ENCODE data around the gene CNIH4. TPM values are rescaled to one million over a fixed set of nuclear protein-coding genes. Genes with fewer than 3 reads are reported as not detected.
A peak's percentile ranks its signal among the peaks of the same experiment; 100 is the strongest.

The CNIH4 gene
- total RNA-seq, 1 donor from 2014 or later = 21.0 TPM

DNA sequence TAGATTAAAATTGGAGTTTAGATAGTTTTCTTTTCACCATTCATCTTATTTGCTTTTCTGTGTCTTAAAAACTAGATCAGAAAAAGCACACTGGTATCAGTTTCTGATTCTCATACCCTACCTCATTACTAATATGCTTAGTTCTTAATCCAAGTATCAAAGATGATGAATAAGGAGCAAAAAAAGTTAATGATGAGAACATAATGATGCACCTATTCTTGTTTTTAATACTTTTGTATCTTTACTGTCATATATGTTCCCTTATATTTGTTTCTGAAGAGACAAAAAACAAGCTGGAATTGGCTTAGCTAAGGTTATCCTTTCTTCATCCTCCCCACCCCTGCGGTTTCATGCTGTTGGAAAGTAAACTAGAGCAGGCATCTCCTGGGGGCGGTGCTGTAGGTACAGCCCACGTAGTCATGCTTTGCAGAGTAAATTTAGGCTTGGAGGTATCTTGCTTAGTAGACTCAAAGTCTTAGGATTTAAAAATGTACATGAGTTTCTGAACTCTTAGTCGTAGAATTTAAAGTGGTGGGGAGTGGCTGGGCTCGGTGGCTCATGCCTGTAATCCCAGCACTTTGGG, 16.4 kb downstream of the CNIH4 start:
- no peaks in the 10 kb centered on the region for H3K27me3 Mint-ChIP-seq
- no peak overlapping the region for H3K4me3 Mint-ChIP-seq
- peaks cover 88% of the 10 kb centered on the region for H3K36me3 Mint-ChIP-seq (ENCODE audit: low read depth)
- CTCF ChIA-PET = no interaction called here
- POLR2A ChIA-PET = no interaction called here
- no peaks in the 10 kb centered on the region for H3K4me1 Mint-ChIP-seq
- no peaks in the 10 kb centered on the region for H3K9me3 Mint-ChIP-seq
- ATAC-seq (ENCODE audit: low read depth) (no peak), DNase-seq (no peak)
- no peak overlapping the region for H3K27ac Mint-ChIP-seq
- TF ChIP-seq, protein P1, sequence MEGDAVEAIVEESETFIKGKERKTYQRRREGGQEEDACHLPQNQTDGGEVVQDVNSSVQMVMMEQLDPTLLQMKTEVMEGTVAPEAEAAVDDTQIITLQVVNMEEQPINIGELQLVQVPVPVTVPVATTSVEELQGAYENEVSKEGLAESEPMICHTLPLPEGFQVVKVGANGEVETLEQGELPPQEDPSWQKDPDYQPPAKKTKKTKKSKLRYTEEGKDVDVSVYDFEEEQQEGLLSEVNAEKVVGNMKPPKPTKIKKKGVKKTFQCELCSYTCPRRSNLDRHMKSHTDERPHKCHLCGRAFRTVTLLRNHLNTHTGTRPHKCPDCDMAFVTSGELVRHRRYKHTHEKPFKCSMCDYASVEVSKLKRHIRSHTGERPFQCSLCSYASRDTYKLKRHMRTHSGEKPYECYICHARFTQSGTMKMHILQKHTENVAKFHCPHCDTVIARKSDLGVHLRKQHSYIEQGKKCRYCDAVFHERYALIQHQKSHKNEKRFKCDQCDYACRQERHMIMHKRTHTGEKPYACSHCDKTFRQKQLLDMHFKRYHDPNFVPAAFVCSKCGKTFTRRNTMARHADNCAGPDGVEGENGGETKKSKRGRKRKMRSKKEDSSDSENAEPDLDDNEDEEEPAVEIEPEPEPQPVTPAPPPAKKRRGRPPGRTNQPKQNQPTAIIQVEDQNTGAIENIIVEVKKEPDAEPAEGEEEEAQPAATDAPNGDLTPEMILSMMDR (IDR thresholded peaks at IDR 0.05) = no peak
- intact Hi-C loops (cut with micrococcal nuclease) = no loop called here

DNA sequence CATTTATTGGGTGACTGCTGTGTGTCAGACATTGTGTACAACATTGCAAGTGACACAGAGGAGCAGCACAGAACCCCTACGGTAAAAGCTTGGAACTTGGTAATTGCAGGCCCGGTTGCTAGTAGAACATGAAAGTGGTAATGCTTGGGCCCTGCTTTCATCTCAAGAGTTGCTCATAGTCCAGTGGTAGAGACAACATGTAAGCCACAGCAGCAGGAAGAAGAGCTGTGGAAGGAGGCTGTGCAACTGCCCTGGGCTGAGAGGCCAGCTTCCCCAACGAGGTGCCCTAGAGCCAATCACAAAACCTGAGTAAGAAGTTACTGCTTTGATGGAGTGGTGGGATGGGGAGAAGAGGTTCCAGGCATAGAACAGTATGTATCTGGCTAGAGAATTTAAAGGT, 18.4 kb downstream of the CNIH4 start:
- ChIA-PET CTCF (no interaction called here), POLR2A (no interaction called here)
- no peak overlapping the region for H3K27ac Mint-ChIP-seq
- H3K9me3 Mint-ChIP-seq = no peaks in the 10 kb centered on the region
- no peaks in the 10 kb centered on the region for H3K27me3 Mint-ChIP-seq
- H3K4me3 Mint-ChIP-seq = no peak overlapping the region
- DNase-seq = no peak
- ATAC-seq (ENCODE audit: low read depth) = no peak
- intact Hi-C loops (cut with micrococcal nuclease) = no loop called here
- H3K4me1 Mint-ChIP-seq = peaks cover 14% of the 10 kb centered on the region
- H3K36me3 Mint-ChIP-seq (ENCODE audit: low read depth) = peaks cover 79% of the 10 kb centered on the region
- TF ChIP-seq, protein P1 (IDR thresholded peaks at IDR 0.05) = no peak

DNA sequence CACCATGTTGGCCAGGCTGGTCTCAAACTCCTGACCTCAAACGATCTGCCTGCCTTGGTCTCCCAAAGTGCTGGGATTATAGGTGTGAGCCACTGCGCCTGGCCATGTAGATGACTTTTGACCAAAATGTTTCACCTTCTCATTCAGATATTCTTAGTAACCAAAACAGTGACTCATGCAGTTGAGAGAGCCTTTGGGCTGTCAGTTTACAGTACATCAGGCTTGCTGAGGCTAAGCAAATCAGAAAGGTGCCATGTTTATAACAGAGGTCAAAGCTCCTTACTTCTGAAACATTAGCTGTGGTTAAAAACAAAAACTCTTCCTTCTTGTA, 21.0 kb downstream of the CNIH4 start:
- peaks cover 59% of the 10 kb centered on the region for H3K36me3 Mint-ChIP-seq (ENCODE audit: low read depth)
- no peaks in the 10 kb centered on the region for H3K27me3 Mint-ChIP-seq
- TF ChIP-seq, protein P1 (IDR thresholded peaks at IDR 0.05) = no peak
- POLR2A ChIA-PET = interaction anchor here (0.7 kb wide), 1 partner anchor 1928 kb away, joined by 7 read pairs; no protein-coding TSS in a partner anchor
- ATAC-seq (ENCODE audit: low read depth) (no peak), DNase-seq (no peak)
- no peak overlapping the region for H3K4me3 Mint-ChIP-seq
- CTCF ChIA-PET = no interaction called here
- no peak overlapping the region for H3K27ac Mint-ChIP-seq
- peaks cover 23% of the 10 kb centered on the region for H3K4me1 Mint-ChIP-seq
- no peaks in the 10 kb centered on the region for H3K9me3 Mint-ChIP-seq
- intact Hi-C loops (cut with micrococcal nuclease) = no loop called here

DNA sequence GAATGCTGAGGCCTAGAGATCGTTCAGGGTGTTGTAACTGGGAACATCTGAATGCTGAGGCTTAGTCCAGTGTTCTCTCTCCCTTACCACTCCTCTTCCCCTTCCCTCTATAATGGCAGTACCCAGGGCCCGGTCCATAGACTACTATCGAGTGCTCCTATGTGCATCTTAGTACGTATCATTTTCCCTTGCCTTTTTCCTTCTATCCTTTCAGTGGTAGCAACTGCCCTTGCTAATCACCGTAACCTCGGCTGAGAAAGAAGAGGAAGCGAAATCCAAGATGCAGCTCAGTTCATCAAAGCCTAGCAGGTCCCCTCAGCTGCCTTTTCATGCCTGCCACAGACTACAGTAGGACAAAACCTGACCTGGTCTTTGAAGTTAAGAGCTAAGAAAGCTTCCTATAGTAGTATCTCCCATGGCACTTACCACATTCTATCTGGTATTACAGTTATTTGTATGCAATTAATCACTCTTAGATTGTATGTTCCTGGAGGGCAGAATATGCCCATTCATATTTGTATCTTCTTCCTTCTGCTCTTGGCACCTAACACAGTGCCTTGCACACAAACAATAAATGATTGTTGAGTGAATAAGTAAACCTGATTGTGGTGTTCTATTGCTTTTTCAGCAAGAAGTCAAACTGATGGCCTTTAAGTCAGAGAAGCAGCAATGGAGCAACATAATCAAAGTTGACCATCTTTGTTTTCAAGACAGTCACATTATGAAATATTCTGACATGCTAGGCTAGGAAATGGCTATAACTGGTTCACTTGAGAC, 22.4 kb downstream of the CNIH4 start:
- ATAC-seq (ENCODE audit: low read depth) (no peak), DNase-seq (no peak)
- POLR2A ChIA-PET = no interaction called here
- Mint-ChIP-seq H3K9me3 (no peaks in the 10 kb centered on the region), H3K36me3 (ENCODE audit: low read depth) (peaks cover 50% of the 10 kb centered on the region), H3K27ac (peak overlapping the region; percentile 30), H3K4me1 (peaks cover 23% of the 10 kb centered on the region), H3K27me3 (no peaks in the 10 kb centered on the region), H3K4me3 (no peak overlapping the region)
- TF ChIP-seq, protein P1 (IDR thresholded peaks at IDR 0.05) = no peak
- intact Hi-C loops (cut with micrococcal nuclease) = no loop called here
- CTCF ChIA-PET = interaction anchor here (1.5 kb wide), 1 partner anchor 79 kb away, joined by 4 read pairs; no protein-coding TSS in a partner anchor

DNA sequence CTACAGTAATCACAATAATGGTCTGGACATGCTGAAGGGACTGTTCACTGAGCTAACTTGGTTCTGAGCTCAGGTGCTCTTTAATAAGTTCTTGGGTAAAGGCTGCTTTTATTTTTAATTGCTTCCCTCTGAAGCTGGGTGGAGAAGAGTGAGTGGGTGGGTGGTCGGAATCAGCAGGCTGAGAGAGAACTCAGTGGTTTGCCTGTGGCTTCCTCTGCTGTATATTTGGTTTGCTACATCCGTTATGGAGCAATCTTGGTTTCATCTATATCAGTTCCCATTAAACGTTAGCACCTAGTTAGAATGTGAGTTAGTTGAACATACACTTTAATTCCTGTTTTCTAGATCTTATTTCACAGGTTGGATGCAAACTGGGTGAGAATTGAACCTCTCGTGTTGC, 23.3 kb downstream of the CNIH4 start:
- Mint-ChIP-seq H3K27me3 (no peaks in the 10 kb centered on the region), H3K9me3 (no peaks in the 10 kb centered on the region), H3K27ac (no peak overlapping the region), H3K4me1 (peaks cover 23% of the 10 kb centered on the region), H3K36me3 (ENCODE audit: low read depth) (peaks cover 40% of the 10 kb centered on the region), H3K4me3 (peak overlapping the region; percentile 25)
- ChIA-PET CTCF (interaction anchor here (1.5 kb wide), 1 partner anchor 78 kb away, joined by 4 read pairs; no protein-coding TSS in a partner anchor), POLR2A (interaction anchor here (0.6 kb wide), 1 partner anchor 261 kb away, joined by 13 read pairs; no protein-coding TSS in a partner anchor)
- ATAC-seq (ENCODE audit: low read depth) = no peak
- DNase-seq = no peak
- TF ChIP-seq, protein P1 (IDR thresholded peaks at IDR 0.05) = no peak
- intact Hi-C loops (cut with micrococcal nuclease) = no loop called here

Data from activated B cell treated with CpG ODN at 0.5 μM for 24 hours (primary cell).